IMR-90 (cell line): ENCODE results near the gene CYB561A3. TPM values are rescaled to one million over a fixed set of nuclear protein-coding genes. Genes with fewer than 3 reads are reported as not detected.

Experiments
- ATAC-seq: fragments of 200-7000 bp; cut with Tn5 transposase; 2 replicates; pipeline ENCODE4 v1.9.1; 2020; ENCODE audit warnings: low read depth, mild to moderate bottlenecking, moderate library complexity
- BruUV-seq: library from RNA; stranded (reverse); fragments of 400-500 nt; replicated peaks from 2 replicates; lab custom pipeline; 2021; lab: Mats Ljungman, UMichigan
- CTCF ChIA-PET: fragments of 300-600 bp; formaldehyde crosslinking; extraction: SDS; loops from one replicate; lab custom pipeline; 2021; ENCODE audit warnings: antibody characterized with exemption; lab: Yijun Ruan, JAX
- POLR2A ChIA-PET: fragments of 300-600 bp; sonication (Branson Sonifier 250); formaldehyde crosslinking; loops from one replicate; lab custom pipeline; 2022; ENCODE audit warnings: antibody characterized with exemption; ENCODE audit not compliant: unreplicated experiment; lab: Charles Lee
- DNase-seq: peaks from one replicate; pipeline ENCODE4 v3.0.0; 2013
- H2AFZ ChIP-seq: replicated peaks from 2 replicates; pipeline ENCODE3; 2013; ENCODE audit warnings: low read length, mild to moderate bottlenecking; ENCODE audit not compliant: poor library complexity
- H2AK5ac ChIP-seq: 2 replicates; pipeline ENCODE4 v1.6.1; 2013; ENCODE audit warnings: low read depth, low read length, inconsistent platforms
- H2AK9ac ChIP-seq: replicated peaks from 2 replicates; pipeline ENCODE3; 2013; ENCODE audit warnings: mild to moderate bottlenecking, low read depth, low read length, moderate library complexity; ENCODE audit not compliant: poor library complexity
- H2BK120ac ChIP-seq: 2 replicates; pipeline ENCODE4 v1.6.1; 2013; ENCODE audit warnings: low read depth, low read length, inconsistent platforms
- H2BK15ac ChIP-seq: 3 replicates; pipeline ENCODE4 v1.6.1; 2013; ENCODE audit warnings: low read depth, low read length, inconsistent platforms
- H2BK20ac ChIP-seq: 2 replicates; pipeline ENCODE4 v1.6.1; 2013; ENCODE audit warnings: low read depth, mild to moderate bottlenecking, inconsistent platforms, low read length, moderate library complexity
- H2BK5ac ChIP-seq: 2 replicates; pipeline ENCODE4 v1.6.1; 2013; ENCODE audit warnings: mild to moderate bottlenecking, low read depth, low read length, inconsistent platforms; ENCODE audit not compliant: poor library complexity, severe bottlenecking
- H3K14ac ChIP-seq: replicated peaks from 2 replicates; pipeline ENCODE4 v1.6.1; 2013; ENCODE audit warnings: low read depth, low read length, inconsistent platforms
- H3K18ac ChIP-seq: 2 replicates; pipeline ENCODE4 v1.6.1; 2013; ENCODE audit warnings: low read depth, low read length, control low read depth
- H3K23ac ChIP-seq: 2 replicates; pipeline ENCODE4 v1.6.1; 2013; ENCODE audit warnings: low read depth, low read length, inconsistent platforms
- H3K27ac ChIP-seq: 2 replicates; pipeline ENCODE4 v1.5.1; 2013; ENCODE audit warnings: mild to moderate bottlenecking, control low read depth, low read length; ENCODE audit not compliant: insufficient read depth
- H3K27me3 ChIP-seq: 2 replicates; pipeline ENCODE4 v1.6.1; 2013; ENCODE audit warnings: low read length; ENCODE audit not compliant: control insufficient read depth, insufficient read depth
- H3K36me3 ChIP-seq: 2 replicates; pipeline ENCODE4 v1.6.1; 2013; ENCODE audit warnings: low read length, mixed read lengths; ENCODE audit not compliant: control insufficient read depth, insufficient read depth
- H3K4ac ChIP-seq: 2 replicates; pipeline ENCODE4 v1.6.1; 2013; ENCODE audit warnings: low read depth, low read length, inconsistent platforms
- H3K4me1 ChIP-seq: 2 replicates; pipeline ENCODE4 v1.6.1; 2013; ENCODE audit warnings: low read length, mixed read lengths; ENCODE audit not compliant: control insufficient read depth, insufficient read depth
- H3K4me2 ChIP-seq: 2 replicates; pipeline ENCODE4 v1.6.1; 2013; ENCODE audit warnings: low read depth, mild to moderate bottlenecking, control low read depth, low read length, moderate library complexity
- H3K4me3 ChIP-seq: 2 replicates; pipeline ENCODE4 v1.5.1; 2013; ENCODE audit warnings: low read depth, mild to moderate bottlenecking, control low read depth, low read length, moderate library complexity; ENCODE audit not compliant: insufficient read depth
- H3K56ac ChIP-seq: 2 replicates; pipeline ENCODE4 v1.6.1; 2013; ENCODE audit warnings: low read length, inconsistent platforms; ENCODE audit not compliant: insufficient read depth; ENCODE audit errors: extremely low read depth
- H3K79me1 ChIP-seq, 2 experiments: 2 replicates each; pipeline ENCODE4 v1.6.1; 2013; ENCODE audit warnings: low read length in 2 of 2, inconsistent platforms in 1 of 2, low read depth in 1 of 2
- H3K9ac ChIP-seq: 2 replicates; pipeline ENCODE4 v1.6.1; 2013; ENCODE audit warnings: low read depth, low read length, control low read depth
- H3K9me1 ChIP-seq: 2 replicates; pipeline ENCODE4 v1.6.1; 2013; ENCODE audit warnings: low read length, inconsistent platforms; ENCODE audit not compliant: insufficient read depth
- H3K9me3 ChIP-seq: 2 replicates; pipeline ENCODE4 v1.6.1; 2013; ENCODE audit warnings: low read length; ENCODE audit not compliant: control insufficient read depth, insufficient read depth
- H4K20me1 ChIP-seq: 2 replicates; pipeline ENCODE4 v1.6.1; 2013; ENCODE audit warnings: low read length, inconsistent platforms; ENCODE audit not compliant: insufficient read depth
- H4K5ac ChIP-seq: 2 replicates; pipeline ENCODE4 v1.6.1; 2013; ENCODE audit warnings: mild to moderate bottlenecking, low read depth, low read length, control low read depth
- H4K8ac ChIP-seq, 2 experiments: 2 replicates each; pipeline ENCODE4 v1.6.1; 2013; ENCODE audit warnings: low read depth in 2 of 2, low read length in 2 of 2, control low read depth in 1 of 2, inconsistent platforms in 1 of 2
- H4K91ac ChIP-seq: 2 replicates; pipeline ENCODE4 v1.6.1; 2013; ENCODE audit warnings: low read depth, low read length, inconsistent platforms; ENCODE audit not compliant: insufficient read depth
- CEBPB ChIP-seq: IDR thresholded peaks from 2 replicates; pipeline ENCODE4 v1.6.1; 2012; ENCODE audit warnings: low read depth, low read length, improper control_type of control experiment
- MAFK ChIP-seq: IDR thresholded peaks from 2 replicates; pipeline ENCODE4 v1.6.1; 2012; ENCODE audit warnings: low read depth, low read length, improper control_type of control experiment
- MAZ ChIP-seq: IDR thresholded peaks from 2 replicates; pipeline ENCODE4 v1.6.1; 2012; ENCODE audit warnings: low read depth, mild to moderate bottlenecking, low read length, improper control_type of control experiment, moderate library complexity, borderline replicate concordance
- MXI1 ChIP-seq: IDR thresholded peaks from 2 replicates; pipeline ENCODE4 v1.6.1; 2012; ENCODE audit warnings: low read depth, mild to moderate bottlenecking, low read length, moderate library complexity, borderline replicate concordance
- RCOR1 ChIP-seq: IDR thresholded peaks from 2 replicates; pipeline ENCODE4 v1.6.1; 2012; ENCODE audit warnings: mild to moderate bottlenecking, low read length, improper control_type of control experiment; ENCODE audit not compliant: insufficient replicate concordance
- USF2 ChIP-seq: fragments of 150-350 bp; IDR thresholded peaks from 2 replicates; pipeline ENCODE4 v1.6.1; 2017; ENCODE audit warnings: mild to moderate bottlenecking, antibody characterized with exemption, low read length, low read depth
- WGBS, 2 experiments: methylation state at CpG; one replicate each; pipeline versions ENCODE4 v1.1.5 to v1.1.7; 2013; ENCODE audit warnings: missing lambda C conversion rate in 2 of 2; ENCODE audit not compliant: insufficient read length in 1 of 2; ENCODE audit errors: extremely low coverage in 2 of 2; 5-methylcytosine and 5-hydroxymethylcytosine counted together
- dilution Hi-C: fragments of 300-500 bp; cut with HindIII; formaldehyde crosslinking; loops from one replicate; pipeline ENCODE4 v1.14.3; 2018; ENCODE audit warnings: low sequenced_read_pairs; ENCODE audit not compliant: unreplicated experiment
- in situ Hi-C: fragments of 300-500 bp; cut with MboI; formaldehyde crosslinking; loops from 3 replicates; pipeline ENCODE4 v1.14.3; 2019; ENCODE audit warnings: low sequenced_read_pairs, inconsistent platforms, mixed read lengths
- intact Hi-C: fragments of 100-400 bp; cut with micrococcal nuclease; formaldehyde crosslinking; loops from 2 replicates; pipeline ENCODE4 v1.10.0; 2022
- polyA plus RNA-seq, 3 experiments: library from polyadenylated mRNA; depleted of rRNA; stranded (reverse); fragments of >200 nt; gene quantifications; 2 replicates each; pipeline ENCODE4 v1.2.3, GENCODE V29; 2012; ENCODE audit warnings: low replicate concordance in 1 of 3
- total RNA-seq: library from RNA; depleted of rRNA; stranded (reverse); fragments of >200 nt; gene quantifications from 2 replicates; pipeline ENCODE4 v1.2.3, GENCODE V29; 2012

CYB561A3 gene
- total and polyA plus RNA-seq, 2 of the 4 experiments (the other 2 are of a cell fraction) = 13.6 to 39.2 TPM

DNA sequence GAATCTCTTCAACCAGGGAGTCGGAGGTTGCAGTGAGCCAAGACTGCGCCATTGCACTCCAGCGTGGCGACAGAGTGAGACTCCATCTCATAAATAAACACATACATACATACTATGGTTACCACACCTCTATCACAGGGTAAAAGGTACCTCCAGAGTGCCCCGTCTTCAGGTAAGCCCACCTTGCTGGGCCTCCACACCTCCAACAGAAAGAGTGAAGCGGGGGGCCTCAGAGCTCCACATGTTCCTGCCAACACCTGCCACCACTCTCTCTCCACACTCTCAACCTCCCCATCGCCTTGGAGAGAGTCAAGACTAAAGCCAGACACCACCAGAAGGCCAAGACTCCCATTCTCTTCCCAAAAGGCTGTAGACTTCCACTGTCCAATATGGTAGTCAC, 56.3 kb downstream of the CYB561A3 start:
- intact Hi-C loops = no loop called here
- H3K4me3 ChIP-seq = no peak overlapping the region
- no peak overlapping the region for H2BK120ac ChIP-seq
- no peak overlapping the region for H2AK9ac ChIP-seq
- no peak overlapping the region for H4K5ac ChIP-seq
- DNase-seq (no peak), ATAC-seq (no peak)
- dilution Hi-C loops = no loop called here
- H2AK5ac ChIP-seq = no peak overlapping the region
- H2AFZ ChIP-seq = no peak overlapping the region
- no peak overlapping the region for H3K4ac ChIP-seq
- H3K56ac ChIP-seq = no peak overlapping the region
- peaks cover 4% of the 10 kb centered on the region; the same call in 1 of the 2 replicates for H3K9me1 ChIP-seq
- no TSS peak for BruUV-seq
- in situ Hi-C loops = loop anchor here (25.0 kb wide), 1 partner anchor 1693 kb away; the partner anchor contains the start of gene OSBP
- H2BK15ac ChIP-seq = no peak overlapping the region
- no peak overlapping the region for H3K9ac ChIP-seq
- H3K27me3 ChIP-seq = no peaks in the 10 kb centered on the region
- H3K4me2 ChIP-seq = no peak overlapping the region
- WGBS, 2 experiments = 100% methylated on average over 3 of the region's 7 CpGs; no CpG with 5 or more reads in 1 of the 2 experiments
- no peak for TF ChIP-seq USF2
- TF ChIP-seq CEBPB = no peak
- TF ChIP-seq MAFK = no peak
- TF ChIP-seq RCOR1 = no peak
- no peak for TF ChIP-seq MXI1
- TF ChIP-seq MAZ = no peak
- H3K23ac ChIP-seq = no peak overlapping the region
- H4K8ac ChIP-seq = no peak overlapping the region
- H4K20me1 ChIP-seq = peaks cover 25% of the 10 kb centered on the region
- H4K91ac ChIP-seq = no peak overlapping the region
- peaks cover 82% of the 10 kb centered on the region for H3K36me3 ChIP-seq
- H3K4me1 ChIP-seq = no peaks in the 10 kb centered on the region
- no peak overlapping the region for H2BK20ac ChIP-seq
- no peaks in the 10 kb centered on the region for H3K9me3 ChIP-seq
- H3K14ac ChIP-seq = no peak overlapping the region
- H3K27ac ChIP-seq = no peak overlapping the region
- H3K18ac ChIP-seq = no peak overlapping the region
- no peak overlapping the region for H2BK5ac ChIP-seq
- H3K79me1 ChIP-seq = peaks cover 18 to 38% of the 10 kb centered on the region in 2 experiments
- ChIA-PET CTCF (no interaction called here), POLR2A (interaction anchor here (0.7 kb wide), 1 partner anchor 10 kb away, joined by 4 read pairs; no protein-coding TSS in a partner anchor)
